ENCODE results near the gene MUC5B. TPM values are rescaled to one million over a fixed set of nuclear protein-coding genes. Genes with fewer than 3 reads are reported as not detected.
"Not testable (repeated sequence)": the region's sequence is repeated elsewhere in the genome, so short reads cannot be mapped to it uniquely, and the experiment has no call there.

The MUC5B gene
- total RNA-seq, 1 donor from 2014 or later: not detected

GRCh38 chr11:1244557-1244956 is 21.7 kb downstream of the MUC5B start:
- not testable (repeated sequence) for DNase-seq (ENCODE audit: extremely low read depth, low read depth, low spot score)

- not testable (repeated sequence) for DNase-seq (ENCODE audit: extremely low read depth, low read depth, low spot score)
Measured at GRCh38 chr11:1245717-1246116, 22.9 kb downstream of the MUC5B start.

GRCh38 chr11:1246301-1246700 is 23.4 kb downstream of the MUC5B start:
- not testable (repeated sequence) for DNase-seq (ENCODE audit: extremely low read depth, low read depth, low spot score)

- DNase-seq (ENCODE audit: extremely low read depth, low read depth, low spot score): not testable (repeated sequence)
Measured at GRCh38 chr11:1247026-1247425, 24.2 kb downstream of the MUC5B start.

GRCh38 chr11:1248951-1249350 is 26.1 kb downstream of the MUC5B start:
- not testable (repeated sequence) for DNase-seq (ENCODE audit: extremely low read depth, low read depth, low spot score)

- DNase-seq (ENCODE audit: extremely low read depth, low read depth, low spot score): not testable (repeated sequence)
Measured at GRCh38 chr11:1250411-1250810, 27.5 kb downstream of the MUC5B start.

- no peak for DNase-seq (ENCODE audit: extremely low read depth, low read depth, low spot score)
Measured at GRCh38 chr11:1251236-1251770, 28.4 kb downstream of the MUC5B start.

GRCh38 chr11:1252371-1253102 is 29.7 kb downstream of the MUC5B start:
- no peak for DNase-seq (ENCODE audit: extremely low read depth, low read depth, low spot score)

- no peak for DNase-seq (ENCODE audit: extremely low read depth, low read depth, low spot score)
Measured at GRCh38 chr11:1253103-1253485, 30.2 kb downstream of the MUC5B start.

- DNase-seq (ENCODE audit: extremely low read depth, low read depth, low spot score): no peak
Measured at GRCh38 chr11:1254086-1254648, 31.3 kb downstream of the MUC5B start.

- no peak for DNase-seq (ENCODE audit: extremely low read depth, low read depth, low spot score)
Measured at GRCh38 chr11:1254733-1255132, 31.9 kb downstream of the MUC5B start.

GRCh38 chr11:1255151-1255550 is 32.3 kb downstream of the MUC5B start:
- DNase-seq (ENCODE audit: extremely low read depth, low read depth, low spot score): no peak

GRCh38 chr11:1256257-1257045 is 33.6 kb downstream of the MUC5B start:
- no peak for DNase-seq (ENCODE audit: extremely low read depth, low read depth, low spot score)

GRCh38 chr11:1257366-1257765 is 34.5 kb downstream of the MUC5B start:
- DNase-seq (ENCODE audit: extremely low read depth, low read depth, low spot score): no peak

GRCh38 chr11:1257916-1258315 is 35.0 kb downstream of the MUC5B start:
- no peak for DNase-seq (ENCODE audit: extremely low read depth, low read depth, low spot score)

- DNase-seq (ENCODE audit: extremely low read depth, low read depth, low spot score): no peak
Measured at GRCh38 chr11:1258401-1259075, 35.7 kb downstream of the MUC5B start.

GRCh38 chr11:1259076-1259461 is 36.2 kb downstream of the MUC5B start:
- no peak for DNase-seq (ENCODE audit: extremely low read depth, low read depth, low spot score)

GRCh38 chr11:1259561-1259960 is 36.7 kb downstream of the MUC5B start:
- DNase-seq (ENCODE audit: extremely low read depth, low read depth, low spot score): no peak

GRCh38 chr11:1260023-1260501 is 37.2 kb downstream of the MUC5B start:
- no peak for DNase-seq (ENCODE audit: extremely low read depth, low read depth, low spot score)

GRCh38 chr11:1260620-1261019 is 37.8 kb downstream of the MUC5B start:
- no peak for DNase-seq (ENCODE audit: extremely low read depth, low read depth, low spot score)
